Measurements from ENCODE around the gene TSFM. TPM values are rescaled to one million over a fixed set of nuclear protein-coding genes. Genes with fewer than 3 reads are reported as not detected.

The TSFM gene
- total and polyA plus RNA-seq, 9 of the 15 experiments (the other 6 are each of a cell fraction or from before 2014, with no cell fraction given): 44.6 to 198 (median 60.2) TPM

- TF ChIP-seq CUX1 (CRISPR knock-in tag; IDR thresholded peaks at IDR 0.05): 0 out of 2 replicates have a peak, but pooled peaks have one; percentile 44
- no peak for TF ChIP-seq DEAF1 (CRISPR knock-in tag; IDR thresholded peaks at IDR 0.05)
- TF ChIP-seq ZNF57 (CRISPR knock-in tag; IDR thresholded peaks at IDR 0.05): no peak
- no peak for TF ChIP-seq CXXC5 (CRISPR knock-in tag; IDR thresholded peaks at IDR 0.05)
- TF ChIP-seq TRIM24 (IDR thresholded peaks at IDR 0.05): no peak
- TF ChIP-seq GABPB1 (CRISPR knock-in tag; IDR thresholded peaks at IDR 0.05): no peak
- TF ChIP-seq ZNF24 (IDR thresholded peaks at IDR 0.05): no peak
- TF ChIP-seq FOSL1 (tag; conservative IDR thresholded peaks at IDR 0.05): no peak
- TF ChIP-seq CHD1 (IDR thresholded peaks at IDR 0.05; ENCODE audit: low read length): no peak
- TF ChIP-seq ZNF586 (CRISPR knock-in tag; conservative IDR thresholded peaks at IDR 0.05): no peak
- TF ChIP-seq SAP30 (IDR thresholded peaks at IDR 0.05; ENCODE audit: borderline replicate concordance, insufficient read depth, low read depth, low read length, poor library complexity, severe bottlenecking): no peak
- TF ChIP-seq BACH1 (tag; IDR thresholded peaks at IDR 0.05): no peak
- TF ChIP-seq ZNF778 (CRISPR knock-in tag; IDR thresholded peaks at IDR 0.05): no peak
- TF ChIP-seq ZFP30 (CRISPR knock-in tag; IDR thresholded peaks at IDR 0.05; ENCODE audit: borderline replicate concordance): no peak
- TF ChIP-seq SRSF3 (IDR thresholded peaks at IDR 0.05; ENCODE audit: insufficient read depth, low read length): no peak
- no peak for TF ChIP-seq RFX5 (IDR thresholded peaks at IDR 0.05; ENCODE audit: low read depth, low read length)
- no peak for TF ChIP-seq CBX5 (IDR thresholded peaks at IDR 0.05; ENCODE audit: borderline replicate concordance, low read depth)
- TF ChIP-seq NCOA6 (IDR thresholded peaks at IDR 0.05): no peak
- peak; percentile 69 for TF ChIP-seq PRDM10 (IDR thresholded peaks at IDR 0.05; ENCODE audit: partially characterized antibody)
Measured at GRCh38 chr12:57752668-57753000, 30.0 kb upstream of the TSFM start (continued).

All from K562 (cell line).